Metanephros (tissue), 1 donor: Measurements from ENCODE around the gene TRMT1. TPM values are rescaled to one million over a fixed set of nuclear protein-coding genes. Genes with fewer than 3 reads are reported as not detected.

Source experiments
- total RNA-seq: library from RNA; depleted of rRNA; stranded (reverse); fragments of >200 nt; gene quantifications from one replicate; pipeline ENCODE4 v1.2.3, GENCODE V29; 2014

Gene TRMT1
- total RNA-seq = 28.3 TPM

DNA sequence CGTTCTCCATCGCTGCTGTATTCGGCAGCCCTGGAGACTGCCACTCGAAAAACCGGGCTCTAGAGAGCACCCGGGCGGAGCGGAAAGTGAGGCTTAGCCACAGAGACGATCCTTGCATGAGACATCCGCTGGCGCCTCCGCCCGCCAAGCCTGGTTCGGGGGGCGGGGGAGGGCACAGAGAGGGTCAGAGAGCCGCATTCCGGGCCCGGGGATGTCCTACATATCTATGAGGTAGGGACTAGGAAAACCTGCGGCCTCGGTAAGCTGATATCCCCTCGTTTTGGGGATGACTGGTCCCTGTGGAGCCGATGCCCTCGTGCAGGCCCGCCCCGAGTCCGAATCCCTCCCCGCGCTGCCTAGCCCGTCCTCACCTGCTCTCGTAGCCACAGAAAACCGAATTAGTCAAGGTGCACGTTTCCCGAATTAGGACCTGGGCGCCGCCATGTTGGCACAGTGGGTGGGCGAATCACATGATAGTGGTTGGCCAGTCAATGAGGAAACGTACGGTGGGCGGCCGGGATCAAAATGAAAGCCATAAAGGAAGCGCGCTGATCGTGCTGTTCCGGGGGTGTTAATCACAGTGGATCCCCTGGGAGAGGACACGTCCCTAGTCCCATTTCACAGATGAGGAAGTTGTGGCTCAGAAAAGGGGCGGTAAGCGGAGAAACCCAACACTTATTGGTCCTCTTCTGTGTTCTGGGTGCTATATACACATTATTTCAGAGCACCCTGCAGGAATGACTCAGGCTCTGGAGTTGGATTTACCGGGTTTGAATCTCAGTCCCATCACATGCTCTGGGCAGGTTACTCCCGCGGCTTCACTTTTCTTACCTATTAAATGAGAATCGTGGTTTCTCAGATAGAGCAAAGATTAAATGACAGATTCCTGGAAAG, at the start of gene TRMT1:
TSS of gene TRMT1 (minus strand) at position 459 of the 894 bp plus-strand sequence. CDS start at position 118, 341 bp downstream.

DNA sequence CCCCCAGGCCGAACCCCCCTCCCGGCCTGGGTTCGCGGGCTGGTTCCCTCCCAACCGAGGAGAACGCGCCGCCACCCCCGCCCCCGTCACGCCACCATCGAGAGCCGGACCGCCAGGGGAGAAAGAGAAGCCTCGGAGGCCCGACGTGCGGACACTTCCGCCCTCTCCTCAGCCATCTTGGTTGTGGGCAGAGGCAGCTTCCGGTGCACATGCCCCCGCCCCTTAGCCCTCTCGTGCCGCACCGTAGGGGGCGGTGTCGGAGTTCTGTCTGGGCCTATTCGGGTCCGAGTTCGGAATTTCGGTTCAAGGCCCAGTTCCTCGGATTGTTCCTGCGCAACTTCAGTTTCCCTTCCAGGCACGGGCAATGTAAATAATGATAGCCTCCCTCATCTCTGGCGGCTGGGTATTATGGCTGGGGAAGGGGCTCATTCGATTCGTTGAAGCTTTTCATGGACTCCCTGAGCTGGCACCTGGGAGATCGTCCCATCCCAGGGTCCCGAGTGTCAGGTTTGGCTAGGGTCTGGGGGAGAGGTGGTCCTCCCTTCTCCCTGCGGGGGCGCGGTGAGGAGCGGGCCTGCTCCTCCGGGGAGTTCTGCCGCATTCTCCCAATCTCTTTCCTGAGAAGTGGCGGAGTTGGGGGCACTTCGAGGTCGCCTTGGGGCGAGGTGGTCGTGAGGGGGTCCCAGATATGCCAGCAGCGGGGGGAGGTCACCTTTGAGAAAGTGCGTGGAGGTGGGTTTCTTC, 33.8 kb upstream of the TRMT1 start, which contains the start of the genes IER2 and STX10:
TSS of gene IER2 (plus strand) at position 225 of the 744 bp plus-strand sequence. CDS start 2,776 bp downstream, outside the sequence.
TSS of gene STX10 (minus strand) at position 189 of the 744 bp plus-strand sequence. CDS start 202 bp downstream, outside the sequence.

DNA sequence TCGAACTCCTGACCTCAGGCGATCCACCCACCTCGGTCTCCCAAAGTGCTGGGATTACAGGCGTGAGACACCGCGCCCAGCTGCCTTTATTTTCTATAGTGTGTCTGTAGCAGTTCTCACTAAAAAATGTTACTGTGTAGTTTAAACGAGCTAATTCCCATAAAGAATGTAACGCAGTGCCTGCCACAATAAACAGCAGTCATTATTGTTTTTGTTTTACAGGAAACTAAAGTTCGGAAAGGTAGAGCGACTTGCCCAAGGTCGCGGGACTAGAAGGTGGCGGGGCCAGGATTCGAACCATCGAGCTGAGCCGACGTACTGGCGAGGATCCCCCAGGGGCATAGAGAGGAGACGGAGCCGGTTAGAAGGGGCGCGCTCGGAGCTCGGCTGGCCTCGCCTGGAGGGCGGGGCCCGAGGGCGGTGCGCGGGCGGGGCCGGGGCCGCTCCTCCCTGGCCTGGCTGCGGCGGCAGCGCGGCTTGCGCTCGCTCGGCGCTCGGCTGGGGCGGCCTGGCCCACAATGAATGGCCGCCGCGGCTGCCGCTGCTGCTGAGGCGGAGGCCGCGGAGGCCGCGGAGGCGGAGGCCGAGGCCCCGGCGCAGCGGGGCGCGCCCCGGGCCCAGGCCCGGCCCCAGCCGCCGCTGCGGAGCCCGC, 1.4 kb upstream of the TRMT1 start, which contains the start of gene NACC1:
TSS of gene NACC1 (plus strand) at position 493 of the 652 bp plus-strand sequence. CDS start 16,944 bp downstream, outside the sequence.

DNA sequence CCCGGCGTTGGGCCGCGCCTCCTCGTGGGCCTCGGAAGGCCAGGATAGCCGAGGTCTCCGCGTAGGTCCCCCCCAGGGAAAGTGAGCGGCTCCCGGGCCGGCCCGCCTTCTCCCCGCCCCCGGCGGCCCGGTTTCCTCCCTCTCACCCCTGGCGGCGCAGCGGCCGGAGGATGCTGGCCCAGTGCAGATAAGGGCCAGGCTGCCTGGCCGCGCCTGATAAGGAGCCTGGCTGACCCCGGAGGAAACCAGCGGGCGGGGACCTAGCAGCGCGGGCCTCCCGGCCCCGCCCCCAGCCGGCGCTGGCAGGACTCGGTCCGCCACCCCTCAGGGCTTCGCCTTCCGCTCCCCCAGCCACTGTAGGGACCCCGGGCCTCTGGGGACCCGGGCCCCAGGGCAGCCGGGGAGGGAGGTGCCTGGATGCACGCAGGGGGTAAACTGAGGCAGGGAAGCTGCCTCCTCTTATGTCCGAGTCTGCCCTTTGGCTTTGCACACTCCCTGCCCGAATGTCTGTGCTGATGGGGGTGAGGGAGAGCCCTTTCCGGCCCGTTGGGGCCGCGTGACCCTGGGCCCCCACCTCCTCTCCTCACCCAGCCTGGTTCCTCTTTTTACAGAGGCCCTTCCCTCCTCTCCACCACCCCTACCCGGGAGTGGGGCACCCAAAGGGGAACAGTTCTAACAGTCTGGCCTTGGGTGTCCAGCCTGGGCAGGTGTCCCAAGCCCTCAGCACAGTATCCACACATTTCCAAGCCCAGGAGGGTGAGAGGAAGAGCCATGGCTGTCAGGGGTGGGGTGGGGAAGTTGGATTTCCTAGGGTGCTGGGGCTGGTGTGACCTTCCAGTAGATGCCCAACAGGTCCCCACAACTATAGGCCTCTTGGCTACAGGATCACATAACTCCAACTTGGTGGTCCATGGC, 13.6 kb downstream of the TRMT1 start, which contains the start of gene LYL1:
TSS of gene LYL1 (minus strand) at position 193 of the 915 bp plus-strand sequence. CDS start 1,687 bp downstream, outside the sequence.

Other genes starting within 250 kb of the TRMT1 start
- gene DNASE2, start 235.3 kb downstream of the TRMT1 start, total RNA-seq = 15.4 TPM
- 7.1 TPM for gene KLF1, start 229.5 kb downstream of the TRMT1 start, total RNA-seq
- gene GCDH, start 225.6 kb downstream of the TRMT1 start, total RNA-seq = 45.0 TPM
- 1.4 TPM for gene SYCE2, start 197.4 kb downstream of the TRMT1 start, total RNA-seq
- 49.1 TPM for gene FARSA, start 183.0 kb downstream of the TRMT1 start, total RNA-seq
- gene CALR, start 178.1 kb downstream of the TRMT1 start, total RNA-seq = 525 TPM
- gene RAD23A, start 170.9 kb downstream of the TRMT1 start, total RNA-seq = 77.2 TPM
- 19.3 TPM for gene GADD45GIP1, start 159.5 kb downstream of the TRMT1 start, total RNA-seq
- not detected for gene DAND5, start 147.2 kb downstream of the TRMT1 start, total RNA-seq
- gene NFIX, start 121.3 kb downstream of the TRMT1 start, total RNA-seq = 48.9 TPM
- gene LYL1, start 13.9 kb downstream of the TRMT1 start, total RNA-seq = 24.1 TPM
- 20.8 TPM for gene NACC1, start 1.5 kb upstream of the TRMT1 start, total RNA-seq
- gene STX10, start 33.6 kb upstream of the TRMT1 start, total RNA-seq = 49.5 TPM
- 62.4 TPM for gene IER2, start 33.7 kb upstream of the TRMT1 start, total RNA-seq